ENCODE measurements around the gene DCLRE1B.

DCLRE1B gene

GRCh38 chr1:113887402-113888175, 17.5 kb upstream of the DCLRE1B start, which contains the start of gene BCL2L15:
BCL2L15 (minus strand) TSS chr1:113887581; CDS start chr1:113887375, 206 bp downstream.
- DNase-seq (ENCODE audit: low spot score) = no peak

- DNase-seq (ENCODE audit: low spot score) = no peak
Observed at GRCh38 chr1:113890816-113891215, 14.3 kb upstream of the DCLRE1B start.

GRCh38 chr1:113891631-113892220, 13.4 kb upstream of the DCLRE1B start:
- DNase-seq (ENCODE audit: low spot score) = no peak

- DNase-seq (ENCODE audit: low spot score) = no peak
Observed at GRCh38 chr1:113893267-113893666, 11.9 kb upstream of the DCLRE1B start.

- no peak for DNase-seq (ENCODE audit: low spot score)
Observed at GRCh38 chr1:113895098-113895497, 10.0 kb upstream of the DCLRE1B start.

- DNase-seq (ENCODE audit: low spot score) = no peak
Observed at GRCh38 chr1:113895961-113896360, 9.2 kb upstream of the DCLRE1B start.

- no peak for DNase-seq (ENCODE audit: low spot score)
Observed at GRCh38 chr1:113898241-113898814, 6.8 kb upstream of the DCLRE1B start.

GRCh38 chr1:113899111-113899510, 6.0 kb upstream of the DCLRE1B start:
- no peak for DNase-seq (ENCODE audit: low spot score)

GRCh38 chr1:113901191-113901590, 3.9 kb upstream of the DCLRE1B start:
- DNase-seq (ENCODE audit: low spot score) = no peak

- DNase-seq (ENCODE audit: low spot score) = peak; percentile 17
Observed at GRCh38 chr1:113903501-113904292, 1.4 kb upstream of the DCLRE1B start.

- peak; percentile 46 for DNase-seq (ENCODE audit: low spot score)
Observed at GRCh38 chr1:113904293-113904673, 843 bp upstream of the DCLRE1B start.

GRCh38 chr1:113905435-113905861, 322 bp downstream of the DCLRE1B start:
- DNase-seq (ENCODE audit: low spot score) = peak; percentile 45

GRCh38 chr1:113912594-113913311, 7.6 kb downstream of the DCLRE1B start:
- no peak for DNase-seq (ENCODE audit: low spot score)

- no peak for DNase-seq (ENCODE audit: low spot score)
Observed at GRCh38 chr1:113913312-113913668, 8.2 kb downstream of the DCLRE1B start.

GRCh38 chr1:113913887-113914664, 8.9 kb downstream of the DCLRE1B start:
- DNase-seq (ENCODE audit: low spot score) = no peak

- no peak for DNase-seq (ENCODE audit: low spot score)
Observed at GRCh38 chr1:113916974-113917373, 11.8 kb downstream of the DCLRE1B start.

- no peak for DNase-seq (ENCODE audit: low spot score)
Observed at GRCh38 chr1:113917400-113918082, 12.4 kb downstream of the DCLRE1B start.

- no peak for DNase-seq (ENCODE audit: low spot score)
Observed at GRCh38 chr1:113918243-113918642, 13.1 kb downstream of the DCLRE1B start.

- no peak for DNase-seq (ENCODE audit: low spot score)
Observed at GRCh38 chr1:113922957-113923356, 17.8 kb downstream of the DCLRE1B start.

- no peak for DNase-seq (ENCODE audit: low spot score)
Observed at GRCh38 chr1:113924473-113924872, 19.3 kb downstream of the DCLRE1B start.
